ENCODE data around the gene SLC22A4. TPM values are rescaled to one million over a fixed set of nuclear protein-coding genes. Genes with fewer than 3 reads are reported as not detected.

SLC22A4 gene
- total RNA-seq, 1 donor from 2014 or later: not detected

GRCh38 chr5:132260714-132261551, 33.3 kb upstream of the SLC22A4 start:
- ATAC-seq (ENCODE audit: low read depth) (no peak), DNase-seq (no peak)
- CTCF ChIA-PET: interaction anchor here (2.0 kb wide), 1 partner anchor 23 kb away, joined by 8 read pairs; no protein-coding TSS in a partner anchor
- H3K9me3 Mint-ChIP-seq: no peaks in the 10 kb centered on the region
- H3K4me1 Mint-ChIP-seq: no peaks in the 10 kb centered on the region
- peaks cover 13% of the 10 kb centered on the region for H3K27me3 Mint-ChIP-seq
- POLR2A ChIA-PET: interaction anchor here (0.7 kb wide), 1 partner anchor 107 kb away, joined by 6 read pairs; no protein-coding TSS in a partner anchor
- no peak for TF ChIP-seq CTCF (IDR thresholded peaks at IDR 0.05)
- H3K27ac Mint-ChIP-seq: no peak overlapping the region
- H3K36me3 Mint-ChIP-seq (ENCODE audit: low read depth): no peaks in the 10 kb centered on the region
- H3K4me3 Mint-ChIP-seq: no peak overlapping the region
- intact Hi-C loops (cut with micrococcal nuclease): no loop called here

- Mint-ChIP-seq H3K4me3 (no peak overlapping the region), H3K36me3 (ENCODE audit: low read depth) (no peaks in the 10 kb centered on the region), H3K9me3 (no peaks in the 10 kb centered on the region), H3K27ac (no peak overlapping the region), H3K4me1 (no peaks in the 10 kb centered on the region), H3K27me3 (peaks cover 5% of the 10 kb centered on the region)
- DNase-seq (no peak), ATAC-seq (ENCODE audit: low read depth) (no peak)
- intact Hi-C loops (cut with micrococcal nuclease): no loop called here
- no peak for TF ChIP-seq CTCF (IDR thresholded peaks at IDR 0.05)
- ChIA-PET POLR2A (no interaction called here), CTCF (interaction anchor here (2.0 kb wide), 1 partner anchor 24 kb away, joined by 8 read pairs; no protein-coding TSS in a partner anchor)
Observed at GRCh38 chr5:132261881-132262845, 32.0 kb upstream of the SLC22A4 start.

- H3K4me3 Mint-ChIP-seq: no peak overlapping the region
- no peaks in the 10 kb centered on the region for H3K36me3 Mint-ChIP-seq (ENCODE audit: low read depth)
- peaks cover 5% of the 10 kb centered on the region for H3K27me3 Mint-ChIP-seq
- ATAC-seq (ENCODE audit: low read depth) (no peak), DNase-seq (no peak)
- POLR2A ChIA-PET: no interaction called here
- H3K27ac Mint-ChIP-seq: no peak overlapping the region
- intact Hi-C loops (cut with micrococcal nuclease): no loop called here
- no peaks in the 10 kb centered on the region for H3K4me1 Mint-ChIP-seq
- TF ChIP-seq CTCF (IDR thresholded peaks at IDR 0.05): no peak
- CTCF ChIA-PET: interaction anchor here (2.0 kb wide), 1 partner anchor 25 kb away, joined by 8 read pairs; no protein-coding TSS in a partner anchor
- H3K9me3 Mint-ChIP-seq: no peaks in the 10 kb centered on the region
Observed at GRCh38 chr5:132262882-132263547, 31.2 kb upstream of the SLC22A4 start.

DNA sequence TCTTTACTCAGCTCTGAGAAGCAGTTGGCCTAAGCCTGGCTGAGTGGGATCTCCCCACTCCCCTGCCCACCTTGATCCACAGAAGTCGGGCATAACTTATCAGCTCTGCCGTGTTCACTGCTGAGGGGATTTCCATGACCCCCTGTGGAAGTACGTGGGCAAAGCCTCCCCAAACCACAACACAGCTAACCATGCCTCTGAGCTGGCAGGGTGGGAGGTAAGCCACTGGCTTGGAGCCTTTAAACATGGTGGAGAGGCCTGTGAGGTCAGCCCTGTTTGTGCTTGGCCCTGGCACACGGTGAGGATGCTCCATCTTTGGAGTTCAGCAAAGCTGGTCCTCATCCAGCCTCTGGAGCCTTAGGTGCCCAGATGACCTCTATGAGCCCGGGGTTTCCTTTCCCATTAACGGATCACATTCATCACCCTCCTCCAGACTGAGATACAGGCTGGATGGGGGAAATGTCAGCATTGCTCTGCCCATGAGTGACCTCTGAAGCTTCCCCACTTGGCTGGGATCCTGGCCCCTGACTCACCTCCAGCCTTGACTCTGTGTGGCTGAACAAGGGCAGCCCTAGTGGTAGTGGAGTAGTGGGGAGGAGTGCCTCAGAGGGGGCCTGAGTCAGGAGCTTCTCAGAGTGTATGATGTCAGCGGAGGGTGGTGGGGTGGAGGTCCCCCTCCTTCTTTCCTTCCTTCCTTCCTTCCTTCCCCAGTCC, 30.5 kb upstream of the SLC22A4 start:
- H3K4me3 Mint-ChIP-seq: no peak overlapping the region
- ChIA-PET CTCF (no interaction called here), POLR2A (no interaction called here)
- peaks cover 5% of the 10 kb centered on the region for H3K27me3 Mint-ChIP-seq
- H3K4me1 Mint-ChIP-seq: no peaks in the 10 kb centered on the region
- no peak overlapping the region for H3K27ac Mint-ChIP-seq
- TF ChIP-seq CTCF (IDR thresholded peaks at IDR 0.05): no peak
- no peaks in the 10 kb centered on the region for H3K36me3 Mint-ChIP-seq (ENCODE audit: low read depth)
- DNase-seq: no peak
- ATAC-seq (ENCODE audit: low read depth): no peak
- intact Hi-C loops (cut with micrococcal nuclease): no loop called here
- H3K9me3 Mint-ChIP-seq: no peaks in the 10 kb centered on the region
